Activated CD4-positive, CD25-positive, alpha-beta regulatory T cell treated with anti-CD3 and anti-CD28 coated beads, Interleukin-2, amount 50 U/mL, for 72 hours (primary cell): ENCODE measurements around the gene JCHAIN.
"Not testable (repeated sequence)": the region's sequence is repeated elsewhere in the genome, so short reads cannot be mapped to it uniquely, and the experiment has no call there.

ENCODE experiments used
- DNase-seq: peaks from one replicate; pipeline ENCODE4 v3.0.0; 2021

JCHAIN gene

GRCh38 chr4:70687821-70688794, 21.8 kb upstream of the JCHAIN start, which contains the start of gene UTP3:
TSS of gene UTP3 (plus strand) at chr4:70688532. CDS start at chr4:70688678, 146 bp downstream.
- peak; percentile 89 for DNase-seq

- no peak for DNase-seq
These were observed 21.1 kb upstream of the JCHAIN start for GRCh38 chr4:70687392-70687791.

GRCh38 chr4:70682142-70682541, 15.8 kb upstream of the JCHAIN start:
- DNase-seq = not testable (repeated sequence)

- DNase-seq = no peak
These were observed 15.4 kb upstream of the JCHAIN start for GRCh38 chr4:70681704-70682103.

GRCh38 chr4:70680934-70681333, 14.6 kb upstream of the JCHAIN start:
- DNase-seq = no peak

GRCh38 chr4:70678383-70678999, 12.2 kb upstream of the JCHAIN start:
- DNase-seq = no peak

GRCh38 chr4:70676554-70677090, 10.3 kb upstream of the JCHAIN start:
- DNase-seq = no peak

GRCh38 chr4:70674731-70675130, 8.4 kb upstream of the JCHAIN start:
- DNase-seq = no peak

GRCh38 chr4:70674191-70674590, 7.9 kb upstream of the JCHAIN start:
- no peak for DNase-seq

- DNase-seq = no peak
These were observed 4.8 kb upstream of the JCHAIN start for GRCh38 chr4:70671091-70671490.

GRCh38 chr4:70670332-70671014, 4.2 kb upstream of the JCHAIN start:
- DNase-seq = no peak

- DNase-seq = no peak
These were observed 1.6 kb upstream of the JCHAIN start for GRCh38 chr4:70667740-70668535.

GRCh38 chr4:70661309-70661922, 4.9 kb downstream of the JCHAIN start:
- DNase-seq = not testable (repeated sequence)

- no peak for DNase-seq
These were observed 6.2 kb downstream of the JCHAIN start for GRCh38 chr4:70660106-70660505.

GRCh38 chr4:70658418-70658817, 7.9 kb downstream of the JCHAIN start:
- DNase-seq = no peak

- DNase-seq = no peak
These were observed 9.0 kb downstream of the JCHAIN start for GRCh38 chr4:70657326-70657725.

- no peak for DNase-seq
These were observed 11.7 kb downstream of the JCHAIN start for GRCh38 chr4:70654605-70655011.

GRCh38 chr4:70651864-70652506, 14.3 kb downstream of the JCHAIN start:
- DNase-seq = no peak

- DNase-seq = not testable (repeated sequence)
These were observed 15.6 kb downstream of the JCHAIN start for GRCh38 chr4:70650741-70651140.

- no peak for DNase-seq
These were observed 26.1 kb downstream of the JCHAIN start for GRCh38 chr4:70640192-70640591.

- DNase-seq = no peak
These were observed 28.9 kb downstream of the JCHAIN start for GRCh38 chr4:70637239-70637913.
